SW480 (cell line): ENCODE measurements around the gene VAV2.

ENCODE experiments used
- DNase-seq: peaks from one replicate; pipeline ENCODE4 v3.0.0-alpha.2; 2016; ENCODE audit warnings: low spot score

Gene VAV2

GRCh38 chr9:133813749-133814585, 178.2 kb downstream of the VAV2 start:
- no peak for DNase-seq

- DNase-seq: no peak
Measured at GRCh38 chr9:133812941-133813748, 179.0 kb downstream of the VAV2 start.

GRCh38 chr9:133812077-133812868, 179.9 kb downstream of the VAV2 start:
- DNase-seq: no peak

GRCh38 chr9:133811471-133811870, 180.7 kb downstream of the VAV2 start:
- no peak for DNase-seq

GRCh38 chr9:133810556-133811195, 181.4 kb downstream of the VAV2 start:
- no peak for DNase-seq

GRCh38 chr9:133809335-133809734, 182.8 kb downstream of the VAV2 start:
- DNase-seq: no peak

- DNase-seq: no peak
Measured at GRCh38 chr9:133807818-133808217, 184.3 kb downstream of the VAV2 start.

- no peak for DNase-seq
Measured at GRCh38 chr9:133807037-133807436, 185.1 kb downstream of the VAV2 start.

- DNase-seq: no peak
Measured at GRCh38 chr9:133806623-133807010, 185.5 kb downstream of the VAV2 start.

- DNase-seq: no peak
Measured at GRCh38 chr9:133805876-133806622, 186.1 kb downstream of the VAV2 start.

GRCh38 chr9:133804199-133804598, 187.9 kb downstream of the VAV2 start:
- no peak for DNase-seq

GRCh38 chr9:133803745-133804144, 188.4 kb downstream of the VAV2 start:
- DNase-seq: no peak

- DNase-seq: no peak
Measured at GRCh38 chr9:133803028-133803585, 189.0 kb downstream of the VAV2 start.

GRCh38 chr9:133801739-133802138, 190.4 kb downstream of the VAV2 start:
- DNase-seq: no peak

- DNase-seq: no peak
Measured at GRCh38 chr9:133800266-133800665, 191.9 kb downstream of the VAV2 start.

GRCh38 chr9:133799716-133800115, 192.4 kb downstream of the VAV2 start:
- no peak for DNase-seq

- DNase-seq: no peak
Measured at GRCh38 chr9:133799106-133799505, 193.0 kb downstream of the VAV2 start.

- DNase-seq: no peak
Measured at GRCh38 chr9:133798160-133798559, 194.0 kb downstream of the VAV2 start.

GRCh38 chr9:133797406-133798105, 194.6 kb downstream of the VAV2 start:
- no peak for DNase-seq

- no peak for DNase-seq
Measured at GRCh38 chr9:133796562-133796961, 195.6 kb downstream of the VAV2 start.
